MM.1S (cell line): ENCODE data around the gene STEAP1B.

Experiments used
- DNase-seq: peaks from one replicate; pipeline ENCODE4 v3.0.0-alpha.2; 2015
- H2AFZ ChIP-seq: fragments of 300-600 bp; sonication (generic); 2 replicates; pipeline ENCODE4 v1.6.0; 2016; ENCODE audit warnings: antibody characterized with exemption, low read length
- H3F3A ChIP-seq: fragments of 300-600 bp; sonication (generic); 2 replicates; pipeline ENCODE4 v1.6.1; 2016; ENCODE audit warnings: mild to moderate bottlenecking, antibody characterized with exemption, low read length, moderate library complexity, mixed read lengths; ENCODE audit not compliant: insufficient read depth
- H3K27ac ChIP-seq: fragments of 300-600 bp; sonication (generic); 2 replicates; pipeline ENCODE4 v1.5.1; 2016; ENCODE audit warnings: mild to moderate bottlenecking, low read length
- H3K27me3 ChIP-seq: fragments of 300-600 bp; sonication (generic); replicated peaks from 2 replicates; pipeline ENCODE4 v1.6.0; 2016; ENCODE audit warnings: low read length; ENCODE audit not compliant: insufficient read depth
- H3K36me3 ChIP-seq: fragments of 300-600 bp; sonication (generic); replicated peaks from 2 replicates; pipeline ENCODE4 v1.6.1; 2016; ENCODE audit warnings: mild to moderate bottlenecking, low read length, mixed read lengths; ENCODE audit not compliant: insufficient read depth
- H3K4me1 ChIP-seq: fragments of 300-600 bp; sonication (generic); 2 replicates; pipeline ENCODE4 v1.6.1; 2016; ENCODE audit warnings: low read length, mixed read lengths
- H3K4me2 ChIP-seq: fragments of 300-600 bp; sonication (generic); 2 replicates; pipeline ENCODE4 v1.6.0; 2016; ENCODE audit warnings: low read depth, low read length
- H3K4me3 ChIP-seq: fragments of 300-600 bp; sonication (generic); 2 replicates; pipeline ENCODE4 v1.5.1; 2016; ENCODE audit warnings: low read length, mixed read lengths
- H3K79me2 ChIP-seq: fragments of 300-600 bp; sonication (generic); 2 replicates; pipeline ENCODE4 v1.6.1; 2016; ENCODE audit warnings: mixed run types, low read length, mixed read lengths
- H3K9ac ChIP-seq: fragments of 300-600 bp; sonication (generic); 2 replicates; pipeline ENCODE4 v1.6.1; 2016; ENCODE audit warnings: low read length, mixed read lengths
- H3K9me2 ChIP-seq: fragments of 300-600 bp; sonication (generic); replicated peaks from 2 replicates; pipeline ENCODE4 v1.6.1; 2016; ENCODE audit warnings: mild to moderate bottlenecking, low read length, mixed read lengths; ENCODE audit not compliant: insufficient read depth
- H3K9me3 ChIP-seq: fragments of 300-600 bp; sonication (generic); replicated peaks from 2 replicates; pipeline ENCODE4 v1.6.1; 2016; ENCODE audit warnings: mild to moderate bottlenecking, low read length, mixed read lengths; ENCODE audit not compliant: insufficient read depth
- H4K20me1 ChIP-seq: fragments of 300-600 bp; sonication (generic); 2 replicates; pipeline ENCODE4 v1.6.1; 2016; ENCODE audit warnings: mild to moderate bottlenecking, low read length, moderate library complexity, mixed read lengths; ENCODE audit not compliant: insufficient read depth
- CTCF ChIP-seq: fragments of 300-600 bp; sonication (generic); IDR thresholded peaks from 2 replicates; pipeline ENCODE4 v1.5.1; 2016; ENCODE audit warnings: antibody characterized with exemption, low read length, mixed read lengths
- EZH2 ChIP-seq: fragments of 300-600 bp; sonication (generic); optimal IDR thresholded peaks from 2 replicates; pipeline ENCODE3; 2017; ENCODE audit warnings: low read depth, mild to moderate bottlenecking, antibody characterized with exemption, low read length, mixed read lengths
- EZH2phosphoT487 ChIP-seq: fragments of 300-600 bp; sonication (generic); IDR thresholded peaks from 2 replicates; pipeline ENCODE4 v1.6.1; 2018; ENCODE audit warnings: antibody characterized with exemption, low read length

Gene STEAP1B

GRCh38 chr7:22403344-22403743, 96.6 kb downstream of the STEAP1B start:
- Histone ChIP-seq H3K36me3 (no peaks in the 10 kb centered on the region), H3K9me2 (no peaks in the 10 kb centered on the region), H3F3A (no peaks in the 10 kb centered on the region), H3K27me3 (no peaks in the 10 kb centered on the region), H3K9me3 (no peaks in the 10 kb centered on the region), H3K9ac (no peak overlapping the region), H4K20me1 (no peaks in the 10 kb centered on the region), H3K79me2 (no peaks in the 10 kb centered on the region), H3K4me1 (peaks cover 12% of the 10 kb centered on the region), H3K4me3 (no peak overlapping the region), H3K27ac (no peak overlapping the region), H2AFZ (no peak overlapping the region), H3K4me2 (no peak overlapping the region)
- no peak for TF ChIP-seq EZH2phosphoT487
- no peak for TF ChIP-seq CTCF
- no peak for TF ChIP-seq EZH2
- no peak for DNase-seq

GRCh38 chr7:22402250-22402649, 97.7 kb downstream of the STEAP1B start:
- H3K79me2 ChIP-seq, result no peaks in the 10 kb centered on the region
- no peaks in the 10 kb centered on the region for H3K9me3 ChIP-seq
- no peaks in the 10 kb centered on the region for H3F3A ChIP-seq
- H3K4me2 ChIP-seq, result no peak overlapping the region
- DNase-seq, result peak; percentile 27
- H3K9ac ChIP-seq, result no peak overlapping the region
- H3K4me1 ChIP-seq, result peaks cover 12% of the 10 kb centered on the region
- H3K4me3 ChIP-seq, result no peak overlapping the region
- H3K27me3 ChIP-seq, result no peaks in the 10 kb centered on the region
- H3K36me3 ChIP-seq, result no peaks in the 10 kb centered on the region
- peak overlapping the region; percentile 11 for H2AFZ ChIP-seq
- H3K9me2 ChIP-seq, result no peaks in the 10 kb centered on the region
- H4K20me1 ChIP-seq, result no peaks in the 10 kb centered on the region
- H3K27ac ChIP-seq, result no peak overlapping the region
- TF ChIP-seq EZH2 (no peak), CTCF (no peak), EZH2phosphoT487 (no peak)

- Histone ChIP-seq H2AFZ (no peak overlapping the region), H3K79me2 (no peaks in the 10 kb centered on the region), H3K4me3 (no peak overlapping the region), H3K4me2 (no peak overlapping the region), H3K4me1 (peaks cover 12% of the 10 kb centered on the region), H4K20me1 (no peaks in the 10 kb centered on the region), H3K27me3 (no peaks in the 10 kb centered on the region), H3K9me2 (no peaks in the 10 kb centered on the region), H3K9me3 (no peaks in the 10 kb centered on the region), H3K27ac (no peak overlapping the region), H3F3A (no peaks in the 10 kb centered on the region), H3K36me3 (no peaks in the 10 kb centered on the region), H3K9ac (no peak overlapping the region)
- TF ChIP-seq EZH2phosphoT487, result no peak
- no peak for TF ChIP-seq CTCF
- no peak for TF ChIP-seq EZH2
- no peak for DNase-seq
Observed at GRCh38 chr7:22400936-22401553, 98.9 kb downstream of the STEAP1B start.
